Tibial nerve (tissue), 4 donors: ENCODE data around the gene OR1D5. TPM values are rescaled to one million over a fixed set of nuclear protein-coding genes. Genes with fewer than 3 reads are reported as not detected.
A peak's percentile ranks its signal among the peaks of the same experiment; 100 is the strongest.

ENCODE experiments used
- DNase-seq, 2 donors: peaks; one replicate each; pipeline ENCODE4 v3.0.0-alpha.2; 2019; ENCODE audit warnings: low spot score in 2 of 2
- H3K27ac ChIP-seq, 4 donors: fragments of 200-600 bp; sonication (generic) in 3 of 4; one replicate each; pipeline ENCODE4 v1.5.1; 2017 to 2019; ENCODE audit warnings: mild to moderate bottlenecking in 1 of 4
- H3K27me3 ChIP-seq, 2 donors: fragments of 200-600 bp; sonication (generic) in 1 of 2; one replicate each; pipeline versions ENCODE4 v1.5.1 to v1.6.0; 2017 to 2019
- H3K36me3 ChIP-seq, 3 donors: fragments of 200-600 bp; sonication (generic); one replicate each; pipeline ENCODE4 v1.5.1; 2018 to 2019
- H3K4me1 ChIP-seq, 4 donors: fragments of 200-600 bp; sonication (generic) in 3 of 4; one replicate each; pipeline ENCODE4 v1.5.1; 2017 to 2019
- H3K4me3 ChIP-seq, 4 donors: fragments of 200-600 bp; sonication (generic) in 3 of 4; one replicate each; pipeline ENCODE4 v1.5.1; 2017 to 2019; ENCODE audit warnings: mild to moderate bottlenecking in 1 of 4, moderate library complexity in 1 of 4
- H3K9me3 ChIP-seq, 4 donors: fragments of 200-600 bp; sonication (generic) in 3 of 4; one replicate each; pipeline ENCODE4 v1.5.1; 2017 to 2019
- EP300 ChIP-seq, 2 donors: sonication (generic); formaldehyde crosslinking; IDR thresholded peaks; one replicate each; pipeline ENCODE4 v1.6.1; 2017; ENCODE audit warnings: antibody characterized with exemption in 2 of 2, mild to moderate bottlenecking in 1 of 2
- POLR2A ChIP-seq, 2 donors: fragments of 450-650 bp; IDR thresholded peaks; one replicate each; pipeline ENCODE4 v1.6.1; 2017; ENCODE audit warnings: antibody characterized with exemption in 2 of 2, mild to moderate bottlenecking in 2 of 2, moderate library complexity in 2 of 2
- WGBS, 2 donors: methylation state at CpG; one replicate each; pipeline ENCODE4 v1.1.5; 2018; 5-methylcytosine and 5-hydroxymethylcytosine counted together
- total RNA-seq, 4 donors: library from RNA; depleted of rRNA; stranded (reverse); fragments of >200 nt; gene quantifications; one replicate each; pipeline ENCODE4 v1.1.0, GENCODE V29; 2016
- TF ChIP-seq, protein P1 (sequence below), 5 experiments: fragments of 200-600 bp in 3 of 5; fragments of 450-650 bp in 2 of 5; sonication (generic) in 3 of 5; IDR thresholded peaks; one replicate each; pipeline ENCODE4 v1.5.1; 2016 to 2019; ENCODE audit warnings: antibody characterized with exemption in 5 of 5, mild to moderate bottlenecking in 3 of 5, moderate library complexity in 2 of 5

OR1D5 gene
- total RNA-seq, 4 donors from 2014 or later: not detected

DNA sequence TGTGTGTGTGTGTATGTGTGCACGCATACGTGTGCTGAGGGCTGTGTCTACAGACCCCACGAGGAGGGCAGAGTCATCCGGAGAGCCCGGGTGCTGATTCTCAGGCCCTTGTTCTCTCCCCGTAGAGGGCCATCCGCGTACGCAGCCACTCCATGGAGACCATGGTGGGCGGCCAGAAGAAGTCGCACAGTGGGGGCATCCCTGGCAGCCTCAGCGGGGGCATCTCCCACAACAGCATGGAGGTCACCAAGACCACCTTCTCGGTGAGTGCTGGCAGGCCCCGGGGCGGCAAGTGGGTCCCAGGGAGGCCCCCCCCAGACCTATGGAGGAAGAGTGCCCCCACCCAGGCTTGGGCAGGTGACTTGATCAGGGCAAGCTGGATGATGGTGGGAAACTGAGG, 45.5 kb downstream of the OR1D5 start:
- no peak for DNase-seq
- H3K36me3 ChIP-seq: peaks cover 0 to 29% (median 0%) of the 10 kb centered on the region in 3 donors

DNA sequence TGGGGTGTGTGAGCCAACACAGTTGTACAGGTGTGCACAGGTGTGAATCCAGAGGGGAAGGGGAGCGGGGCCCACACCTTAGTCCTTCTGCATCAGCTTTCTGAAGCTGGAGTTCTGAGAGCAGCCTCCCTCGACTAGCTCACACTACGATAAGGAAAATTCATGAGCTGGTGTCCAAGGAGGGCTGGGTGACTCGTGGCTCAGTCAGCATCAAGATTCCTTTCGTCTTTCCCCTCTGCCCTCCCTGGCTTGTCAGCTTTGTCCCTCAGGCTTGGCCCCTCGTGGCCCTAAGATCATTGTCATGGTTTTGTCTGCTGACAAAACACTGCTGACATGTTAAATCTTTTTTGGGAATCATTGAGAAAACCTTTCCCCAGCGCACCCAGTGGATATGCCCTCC, 47.5 kb downstream of the OR1D5 start:
- Histone ChIP-seq H3K9me3 (no peaks in the 10 kb centered on the region), H3K4me1 (peaks cover 0 to 6% (median 0%) of the 10 kb centered on the region in 4 donors), H3K4me3 (no peak overlapping the region), H3K27me3 (no peaks in the 10 kb centered on the region), H3K36me3 (peaks cover 0 to 19% (median 0%) of the 10 kb centered on the region in 3 donors), H3K27ac (no peak overlapping the region)
- 73 to 81% methylated on average over 7 of the region's 7 CpGs for WGBS, 2 donors
- TF ChIP-seq EP300 (IDR thresholded peaks at IDR 0.05): no peak
- TF ChIP-seq, protein P1, sequence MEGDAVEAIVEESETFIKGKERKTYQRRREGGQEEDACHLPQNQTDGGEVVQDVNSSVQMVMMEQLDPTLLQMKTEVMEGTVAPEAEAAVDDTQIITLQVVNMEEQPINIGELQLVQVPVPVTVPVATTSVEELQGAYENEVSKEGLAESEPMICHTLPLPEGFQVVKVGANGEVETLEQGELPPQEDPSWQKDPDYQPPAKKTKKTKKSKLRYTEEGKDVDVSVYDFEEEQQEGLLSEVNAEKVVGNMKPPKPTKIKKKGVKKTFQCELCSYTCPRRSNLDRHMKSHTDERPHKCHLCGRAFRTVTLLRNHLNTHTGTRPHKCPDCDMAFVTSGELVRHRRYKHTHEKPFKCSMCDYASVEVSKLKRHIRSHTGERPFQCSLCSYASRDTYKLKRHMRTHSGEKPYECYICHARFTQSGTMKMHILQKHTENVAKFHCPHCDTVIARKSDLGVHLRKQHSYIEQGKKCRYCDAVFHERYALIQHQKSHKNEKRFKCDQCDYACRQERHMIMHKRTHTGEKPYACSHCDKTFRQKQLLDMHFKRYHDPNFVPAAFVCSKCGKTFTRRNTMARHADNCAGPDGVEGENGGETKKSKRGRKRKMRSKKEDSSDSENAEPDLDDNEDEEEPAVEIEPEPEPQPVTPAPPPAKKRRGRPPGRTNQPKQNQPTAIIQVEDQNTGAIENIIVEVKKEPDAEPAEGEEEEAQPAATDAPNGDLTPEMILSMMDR (IDR thresholded peaks at IDR 0.05): no peak
- no peak for TF ChIP-seq POLR2A (IDR thresholded peaks at IDR 0.05)
- DNase-seq: no peak

More for the DNA sequence above, 45.5 kb downstream of the OR1D5 start:
- H3K4me1 ChIP-seq: peaks cover 0 to 2% (median 0%) of the 10 kb centered on the region in 4 donors
- WGBS, 2 donors: 90 to 97% methylated on average over 13 to 15 of the region's 15 CpGs
- no peak for TF ChIP-seq EP300 (IDR thresholded peaks at IDR 0.05)
- no peak for TF ChIP-seq POLR2A (IDR thresholded peaks at IDR 0.05)
- TF ChIP-seq, protein P1 (IDR thresholded peaks at IDR 0.05): no peak
- no peak overlapping the region for H3K4me3 ChIP-seq
- H3K27ac ChIP-seq: no peak overlapping the region
- no peaks in the 10 kb centered on the region for H3K27me3 ChIP-seq
- H3K9me3 ChIP-seq: peaks cover 0 to 14% (median 3%) of the 10 kb centered on the region in 4 donors

DNA sequence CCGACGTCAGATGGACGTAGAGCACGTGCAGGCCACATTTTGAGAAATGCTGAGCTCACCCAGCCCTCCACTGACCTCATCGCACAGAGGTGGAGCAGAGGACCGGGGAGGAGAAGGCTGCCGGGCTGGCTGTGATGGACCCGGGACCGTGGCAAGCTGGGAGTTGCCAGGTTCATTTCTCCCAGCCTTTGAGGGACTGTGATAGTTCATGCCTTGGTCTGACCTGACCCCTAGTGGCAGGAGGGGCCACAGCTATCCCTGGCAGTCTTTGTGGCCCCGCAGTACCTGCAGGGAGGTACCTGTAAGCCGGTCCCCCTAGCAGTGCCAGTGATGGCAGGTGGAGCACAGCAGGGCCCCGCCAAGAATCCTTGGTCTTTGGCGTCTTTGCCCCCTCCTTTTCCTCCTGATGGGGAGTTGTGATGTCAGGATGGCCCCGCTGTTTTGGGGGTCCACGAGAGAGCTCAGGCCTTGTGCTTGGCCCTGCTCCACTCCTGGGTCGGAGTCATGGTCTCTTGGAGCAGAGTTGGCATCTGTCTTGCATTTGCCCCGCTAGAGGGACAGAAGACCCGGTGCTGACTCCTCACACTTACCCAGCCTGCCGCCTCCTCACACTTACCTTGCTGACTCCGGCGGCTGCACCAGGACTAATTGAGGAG, 50.4 kb downstream of the OR1D5 start:
- TF ChIP-seq POLR2A (IDR thresholded peaks at IDR 0.05): no peak
- TF ChIP-seq, protein P1 (IDR thresholded peaks at IDR 0.05): peak; percentile 68 to 89 (median 74)
- Histone ChIP-seq H3K36me3 (peaks cover 0 to 4% (median 0%) of the 10 kb centered on the region in 3 donors), H3K27ac (no peak overlapping the region), H3K27me3 (no peaks in the 10 kb centered on the region), H3K4me3 (no peak overlapping the region), H3K4me1 (peaks cover 0 to 6% (median 0%) of the 10 kb centered on the region in 4 donors), H3K9me3 (no peaks in the 10 kb centered on the region)
- DNase-seq: peak; percentile 30 to 58
- 47 to 60% methylated on average over 18 to 20 of the region's 21 CpGs for WGBS, 2 donors

Other genes starting within 250 kb of the OR1D5 start
- gene OR1D2, start 40.8 kb upstream of the OR1D5 start, total RNA-seq: not detected
- not detected for gene OR1G1, start 63.9 kb upstream of the OR1D5 start, total RNA-seq
- gene OR1A2, start 133.9 kb upstream of the OR1D5 start, total RNA-seq: not detected
- not detected for gene OR1A1, start 144.1 kb upstream of the OR1D5 start, total RNA-seq
- gene OR3A1, start 234.8 kb upstream of the OR1D5 start, total RNA-seq: 1 to 10 TPM in 1 of 4 donors, under 1 TPM in 1, not detected in 2; 0.63 to 2.4 TPM